IMR-90 (cell line): Measurements from ENCODE around the gene SLC38A11.

Experiments
- POLR2A ChIP-seq: IDR thresholded peaks from 2 replicates; pipeline ENCODE4 v1.6.1; 2012; ENCODE audit warnings: mild to moderate bottlenecking, low read depth, low read length
- RAD21 ChIP-seq: IDR thresholded peaks from 2 replicates; pipeline ENCODE4 v1.6.1; 2012; ENCODE audit warnings: low read length, improper control_type of control experiment
- RCOR1 ChIP-seq: IDR thresholded peaks from 2 replicates; pipeline ENCODE4 v1.6.1; 2012; ENCODE audit warnings: mild to moderate bottlenecking, low read length, improper control_type of control experiment; ENCODE audit not compliant: insufficient replicate concordance
- RFX5 ChIP-seq: IDR thresholded peaks from 2 replicates; pipeline ENCODE4 v1.8.0; 2012; ENCODE audit warnings: low read depth, mild to moderate bottlenecking, low read length, moderate library complexity
- TF ChIP-seq, protein P1 (sequence below): conservative IDR thresholded peaks from 2 replicates; pipeline ENCODE4 v1.5.1; 2012; ENCODE audit warnings: mild to moderate bottlenecking, low read depth, low read length, improper control_type of control experiment

DNA sequence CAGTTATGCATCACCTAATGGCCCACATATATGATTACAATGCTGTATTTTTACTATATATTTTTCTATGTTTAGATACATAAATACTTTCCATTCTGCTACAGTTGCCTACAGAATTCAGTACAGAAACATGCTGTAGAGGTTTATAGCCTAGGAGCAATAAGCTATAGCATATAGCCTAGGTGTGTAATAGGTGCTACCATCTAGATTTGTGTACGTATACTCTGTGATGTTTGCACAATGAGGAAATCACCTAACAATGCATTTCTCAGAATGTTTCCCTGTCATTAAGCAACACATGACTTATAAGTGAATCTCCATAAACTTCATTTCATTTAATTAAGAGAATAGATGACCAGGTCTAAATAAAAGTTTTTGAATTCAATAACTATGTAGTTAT lies 43.5 kb downstream of the SLC38A11 start:
- TF ChIP-seq, protein P1, sequence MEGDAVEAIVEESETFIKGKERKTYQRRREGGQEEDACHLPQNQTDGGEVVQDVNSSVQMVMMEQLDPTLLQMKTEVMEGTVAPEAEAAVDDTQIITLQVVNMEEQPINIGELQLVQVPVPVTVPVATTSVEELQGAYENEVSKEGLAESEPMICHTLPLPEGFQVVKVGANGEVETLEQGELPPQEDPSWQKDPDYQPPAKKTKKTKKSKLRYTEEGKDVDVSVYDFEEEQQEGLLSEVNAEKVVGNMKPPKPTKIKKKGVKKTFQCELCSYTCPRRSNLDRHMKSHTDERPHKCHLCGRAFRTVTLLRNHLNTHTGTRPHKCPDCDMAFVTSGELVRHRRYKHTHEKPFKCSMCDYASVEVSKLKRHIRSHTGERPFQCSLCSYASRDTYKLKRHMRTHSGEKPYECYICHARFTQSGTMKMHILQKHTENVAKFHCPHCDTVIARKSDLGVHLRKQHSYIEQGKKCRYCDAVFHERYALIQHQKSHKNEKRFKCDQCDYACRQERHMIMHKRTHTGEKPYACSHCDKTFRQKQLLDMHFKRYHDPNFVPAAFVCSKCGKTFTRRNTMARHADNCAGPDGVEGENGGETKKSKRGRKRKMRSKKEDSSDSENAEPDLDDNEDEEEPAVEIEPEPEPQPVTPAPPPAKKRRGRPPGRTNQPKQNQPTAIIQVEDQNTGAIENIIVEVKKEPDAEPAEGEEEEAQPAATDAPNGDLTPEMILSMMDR, result no peak
- TF ChIP-seq RCOR1 (no peak), RAD21 (no peak), POLR2A (no peak), RFX5 (no peak)
